Neural cell (in vitro differentiated cells): ENCODE results near the gene PPP4R2. TPM values are rescaled to one million over a fixed set of nuclear protein-coding genes. Genes with fewer than 3 reads are reported as not detected.

Source experiments
- H2AFZ ChIP-seq: fragments of 200-600, 300-800 bp; sonication (generic), shearing (Covaris generic); 2 replicates; pipeline ENCODE4 v1.6.0; 2014; ENCODE audit warnings: low read depth, mild to moderate bottlenecking, antibody characterized with exemption, low read length, moderate library complexity
- H3F3A ChIP-seq: fragments of 200-600 bp; shearing (Covaris generic); 2 replicates; pipeline ENCODE4 v1.6.1; 2016; ENCODE audit warnings: mild to moderate bottlenecking, moderate library complexity, mixed read lengths, antibody characterized with exemption, low read length; ENCODE audit not compliant: insufficient read depth, poor library complexity, severe bottlenecking
- H3K27ac ChIP-seq: fragments of 200-600, 300-800 bp; sonication (generic), shearing (Covaris generic); 2 replicates; pipeline ENCODE4 v1.5.1; 2014; ENCODE audit warnings: mild to moderate bottlenecking, low read length, moderate library complexity
- H3K27me3 ChIP-seq: fragments of 300-800, 200-600 bp; sonication (generic), shearing (Covaris generic); 2 replicates; pipeline ENCODE4 v1.6.0; 2014; ENCODE audit warnings: mild to moderate bottlenecking, low read depth, low read length, moderate library complexity; ENCODE audit not compliant: insufficient read depth
- H3K36me3 ChIP-seq: fragments of 300-800, 200-600 bp; sonication (generic), shearing (Covaris generic); 2 replicates; pipeline ENCODE4 v1.5.1; 2014; ENCODE audit warnings: mild to moderate bottlenecking, antibody characterized with exemption, low read length, moderate library complexity; ENCODE audit not compliant: insufficient read depth
- H3K4me2 ChIP-seq: fragments of 300-800, 200-600 bp; sonication (generic), shearing (Covaris generic); 2 replicates; pipeline ENCODE4 v1.6.0; 2014; ENCODE audit warnings: mild to moderate bottlenecking, low read length
- H3K4me3 ChIP-seq: fragments of 300-800, 200-600 bp; sonication (generic), shearing (Covaris generic); 2 replicates; pipeline ENCODE4 v1.5.1; 2014; ENCODE audit warnings: mild to moderate bottlenecking, low read length, moderate library complexity
- H3K79me2 ChIP-seq: fragments of 200-600 bp; shearing (Covaris generic); replicated peaks from 2 replicates; pipeline ENCODE4 v1.6.0; 2014; ENCODE audit warnings: mild to moderate bottlenecking, low read length, moderate library complexity; ENCODE audit not compliant: insufficient read depth
- H3K9ac ChIP-seq: fragments of 300-800, 200-600 bp; sonication (generic), shearing (Covaris generic); 2 replicates; pipeline ENCODE4 v1.6.1; 2016; ENCODE audit warnings: mild to moderate bottlenecking, low read length, mixed read lengths
- H3K9me2 ChIP-seq: fragments of 200-600 bp; shearing (Covaris generic); 2 replicates; pipeline ENCODE4 v1.6.1; 2016; ENCODE audit warnings: mild to moderate bottlenecking, low read length, mixed read lengths; ENCODE audit not compliant: insufficient read depth
- H3K9me3 ChIP-seq: fragments of 200-600, 300-800 bp; sonication (generic), shearing (Covaris generic); 2 replicates; pipeline ENCODE4 v1.6.1; 2016; ENCODE audit warnings: mild to moderate bottlenecking, mixed run types, low read length, moderate library complexity, mixed read lengths
- H4K20me1 ChIP-seq: fragments of 200-600 bp; shearing (Covaris generic); 2 replicates; pipeline ENCODE4 v1.6.1; 2016; ENCODE audit warnings: mild to moderate bottlenecking, mixed run types; ENCODE audit not compliant: insufficient read depth
- CTCF ChIP-seq: fragments of 450-650 bp; IDR thresholded peaks from 2 replicates; pipeline ENCODE4 v1.5.1; 2014; ENCODE audit warnings: antibody characterized with exemption, mild to moderate bottlenecking, moderate library complexity; ENCODE audit not compliant: poor library complexity, severe bottlenecking
- EP300 ChIP-seq: fragments of 450-650 bp; conservative IDR thresholded peaks from 2 replicates; pipeline ENCODE4 v1.6.1; 2014; ENCODE audit warnings: antibody characterized with exemption, mild to moderate bottlenecking, moderate library complexity; ENCODE audit not compliant: poor library complexity, severe bottlenecking
- EZH2 ChIP-seq: fragments of 200-600, 300-800 bp; shearing (Covaris generic), sonication (generic); IDR thresholded peaks from 2 replicates; pipeline ENCODE4 v1.6.1; 2014; ENCODE audit warnings: antibody characterized with exemption, low read length, borderline replicate concordance, mild to moderate bottlenecking; ENCODE audit not compliant: insufficient read depth, poor library complexity, severe bottlenecking
- MXI1 ChIP-seq: fragments of 450-650 bp; conservative IDR thresholded peaks from 2 replicates; pipeline ENCODE4 v1.6.1; 2014; ENCODE audit warnings: antibody characterized with exemption, mild to moderate bottlenecking; ENCODE audit not compliant: poor library complexity, severe bottlenecking
- POLR2AphosphoS5 ChIP-seq: IDR thresholded peaks from 2 replicates; pipeline ENCODE4 v1.6.1; 2012
- RAD21 ChIP-seq: fragments of 450-650 bp; conservative IDR thresholded peaks from 2 replicates; pipeline ENCODE4 v1.6.1; 2014; ENCODE audit warnings: antibody characterized with exemption, mild to moderate bottlenecking, moderate library complexity
- REST ChIP-seq: IDR thresholded peaks from 2 replicates; pipeline ENCODE4 v1.6.1; 2012; ENCODE audit warnings: borderline replicate concordance
- SMC3 ChIP-seq: fragments of 450-650 bp; conservative IDR thresholded peaks from 2 replicates; pipeline ENCODE4 v1.6.1; 2014; ENCODE audit warnings: antibody characterized with exemption, mild to moderate bottlenecking, moderate library complexity; ENCODE audit not compliant: poor library complexity
- TAF1 ChIP-seq: IDR thresholded peaks from 2 replicates; pipeline ENCODE4 v1.6.1; 2012; ENCODE audit warnings: low read depth
- polyA plus RNA-seq: library from polyadenylated mRNA; depleted of rRNA; stranded (reverse); fragments of >200 nt; gene quantifications from 2 replicates; pipeline ENCODE4 v1.2.3, GENCODE V29; 2014

Gene PPP4R2
- polyA plus RNA-seq, 1 donor from 2014 or later = 65.5 TPM

GRCh38 chr3:73107676-73108187 lies 111.1 kb downstream of the PPP4R2 start:
- Histone ChIP-seq H2AFZ (no peak overlapping the region), H3K9me3 (no peaks in the 10 kb centered on the region), H3K36me3 (no peaks in the 10 kb centered on the region), H3K9me2 (no peaks in the 10 kb centered on the region), H4K20me1 (no peaks in the 10 kb centered on the region), H3F3A (no peaks in the 10 kb centered on the region), H3K79me2 (no peaks in the 10 kb centered on the region), H3K27me3 (no peaks in the 10 kb centered on the region), H3K4me2 (no peak overlapping the region), H3K9ac (no peak overlapping the region), H3K4me3 (no peak overlapping the region), H3K27ac (no peak overlapping the region)
- TF ChIP-seq RAD21 (no peak), EP300 (no peak), POLR2AphosphoS5 (no peak), CTCF (no peak), SMC3 (no peak), MXI1 (no peak), TAF1 (no peak), REST (no peak), EZH2 (no peak)

GRCh38 chr3:73108750-73109149 lies 112.1 kb downstream of the PPP4R2 start:
- Histone ChIP-seq H3K27ac (no peak overlapping the region), H3K9ac (no peak overlapping the region), H3K9me3 (no peaks in the 10 kb centered on the region), H2AFZ (no peak overlapping the region), H3K4me3 (no peak overlapping the region), H3K36me3 (no peaks in the 10 kb centered on the region), H3K9me2 (no peaks in the 10 kb centered on the region), H3K79me2 (no peaks in the 10 kb centered on the region), H3K27me3 (no peaks in the 10 kb centered on the region), H3F3A (no peaks in the 10 kb centered on the region), H4K20me1 (no peaks in the 10 kb centered on the region), H3K4me2 (no peak overlapping the region)
- TF ChIP-seq POLR2AphosphoS5 (no peak), EZH2 (no peak), CTCF (no peak), SMC3 (no peak), REST (no peak), EP300 (no peak), RAD21 (no peak), TAF1 (no peak), MXI1 (no peak)
